K562 (cell line): Measurements from ENCODE around the gene DLGAP1. TPM values are rescaled to one million over a fixed set of nuclear protein-coding genes. Genes with fewer than 3 reads are reported as not detected.

Source experiments
- ATAC-seq: fragments of 200-7000 bp; cut with Tn5 transposase; 3 replicates; pipeline ENCODE4 v1.9.1; 2020; ENCODE audit warnings: moderate library complexity
- BruUV-seq: library from RNA; stranded (reverse); fragments of 400-500 nt; replicated peaks from 2 replicates; lab custom pipeline; 2021; lab: Mats Ljungman, UMichigan
- CTCF ChIA-PET: fragments of 300-600 bp; formaldehyde crosslinking; extraction: SDS; loops from one replicate; lab custom pipeline; 2021; ENCODE audit warnings: low intra/inter-chr PET ratio; lab: Yijun Ruan, JAX
- POLR2A ChIA-PET: fragments of 300-600, 350-650 bp; sonication (Branson Sonifier 250); formaldehyde crosslinking; extraction: SDS; loops from one replicate; lab custom pipeline; 2021; ENCODE audit warnings: antibody characterized with exemption, inconsistent platforms; lab: Yijun Ruan, JAX
- DNase-seq, 4 experiments: peaks; one replicate each; pipeline versions ENCODE4 v3.0.0 to v3.0.0-alpha.2; 2011 to 2018; ENCODE audit warnings: low spot score in 3 of 4, mixed read lengths in 3 of 4; ENCODE audit errors: extremely low read depth in 1 of 4
- FAIRE-seq: peaks from 2 replicates; lab custom pipeline; 2011; peaks lifted over from hg19 to GRCh38; lab: Jason Lieb, UNC
- H2AFZ ChIP-seq: 2 replicates; pipeline ENCODE4 v1.6.0; 2011; ENCODE audit warnings: low read depth, low read length, control low read depth, inconsistent platforms
- H3K27ac ChIP-seq: fragments of 200-600 bp; 3 replicates; pipeline ENCODE4 v1.8.0; 2011; ENCODE audit warnings: low read depth, mild to moderate bottlenecking, control low read depth, inconsistent platforms, low read length, moderate library complexity, mixed read lengths; ENCODE audit errors: extremely low read depth
- H3K27me3 ChIP-seq, 2 experiments: fragments of 300-600 bp in 1 of 2; 2 replicates in 1 of 2; 3 replicates in 1 of 2; pipeline versions ENCODE4 v1.6.0 to v1.8.0; 2011; ENCODE audit warnings: inconsistent platforms in 2 of 2, low read length in 2 of 2, mild to moderate bottlenecking in 1 of 2, mixed read lengths in 1 of 2, moderate library complexity in 1 of 2; ENCODE audit not compliant: control insufficient read depth in 2 of 2, insufficient read depth in 2 of 2
- H3K36me3 ChIP-seq: fragments of 300-600 bp; 3 replicates; pipeline ENCODE4 v1.8.0; 2011; ENCODE audit warnings: mild to moderate bottlenecking, low read length, inconsistent platforms; ENCODE audit not compliant: control insufficient read depth, insufficient read depth
- H3K4me1 ChIP-seq, 2 experiments: fragments of 200-600 bp in 1 of 2; replicated peaks in 1 of 2; 2 replicates in 1 of 2; 3 replicates in 1 of 2; pipeline versions ENCODE4 v1.5.1 to v1.8.0; 2011; ENCODE audit warnings: inconsistent platforms in 2 of 2, low read length in 2 of 2, mild to moderate bottlenecking in 1 of 2, mixed read lengths in 1 of 2, moderate library complexity in 1 of 2; ENCODE audit not compliant: control insufficient read depth in 2 of 2, insufficient read depth in 2 of 2
- H3K4me2 ChIP-seq: 2 replicates; pipeline ENCODE4 v1.6.1; 2011; ENCODE audit warnings: low read length, control low read depth, inconsistent platforms, mixed read lengths; ENCODE audit not compliant: insufficient read depth
- H3K4me3 ChIP-seq: fragments of 200-600 bp; sonication (generic), shearing (Covaris generic); 2 replicates; pipeline ENCODE4 v1.5.1; 2016; ENCODE audit warnings: control low read depth, inconsistent platforms
- H3K79me2 ChIP-seq: fragments of 200-600 bp; 3 replicates; pipeline ENCODE4 v1.8.0; 2011; ENCODE audit warnings: low read length, inconsistent platforms; ENCODE audit not compliant: control insufficient read depth, insufficient read depth
- H3K9ac ChIP-seq, 2 experiments: 2 replicates each; pipeline versions ENCODE4 v1.6.0 to v1.6.1; 2011; ENCODE audit warnings: low read depth in 2 of 2, low read length in 2 of 2, control low read depth in 1 of 2, inconsistent platforms in 1 of 2, mild to moderate bottlenecking in 1 of 2, mixed read lengths in 1 of 2; ENCODE audit not compliant: insufficient read depth in 1 of 2
- H3K9me1 ChIP-seq: one replicate; pipeline ENCODE4 v1.6.0; 2011; ENCODE audit warnings: inconsistent platforms, mild to moderate bottlenecking, low read length, moderate library complexity; ENCODE audit not compliant: control insufficient read depth, insufficient read depth
- H3K9me3 ChIP-seq: replicated peaks from 2 replicates; pipeline ENCODE4 v1.5.1; 2011; ENCODE audit warnings: low read depth, low read length, inconsistent platforms; ENCODE audit not compliant: control insufficient read depth, insufficient read depth
- H4K20me1 ChIP-seq: replicated peaks from 2 replicates; pipeline ENCODE4 v1.6.1; 2011; ENCODE audit warnings: low read length, inconsistent platforms, mixed read lengths; ENCODE audit not compliant: control insufficient read depth, insufficient read depth
- CEBPB ChIP-seq: fragments of 450-650 bp; IDR thresholded peaks from 2 replicates; pipeline ENCODE4 v1.6.1; 2016; ENCODE audit warnings: missing genetic modification characterization, missing compliant biosample characterization
- CEBPG ChIP-seq, 3 experiments: fragments of 200-800 bp in 1 of 3; sonication (Bioruptor generic) in 1 of 3; sonication (generic) in 1 of 3; formaldehyde crosslinking in 1 of 3; IDR thresholded peaks in 2 of 3; conservative IDR thresholded peaks in 1 of 3; 2 replicates each; pipeline versions ENCODE4 v1.6.1 to v1.8.0; 2016 to 2022; ENCODE audit warnings: missing compliant biosample characterization in 2 of 3, missing genetic modification characterization in 2 of 3, mild to moderate bottlenecking in 1 of 3, missing genetic modification reagents in 1 of 3
- CREBBP ChIP-seq: IDR thresholded peaks from one replicate; pipeline ENCODE4 v1.6.1; 2012; ENCODE audit warnings: low read depth, mild to moderate bottlenecking, control low read depth, inconsistent platforms, low read length
- CSDE1 ChIP-seq, 2 experiments: fragments of 450-650 bp; IDR thresholded peaks; 2 replicates each; pipeline ENCODE4 v1.6.1; 2016; ENCODE audit warnings: mild to moderate bottlenecking in 1 of 2
- POLR2A ChIP-seq: fragments of 450-650 bp; conservative IDR thresholded peaks from 2 replicates; pipeline ENCODE4 v1.6.1; 2016
- ZNF121 ChIP-seq: sonication (generic); formaldehyde crosslinking; conservative IDR thresholded peaks from 2 replicates; pipeline ENCODE4 v1.8.0; 2022; ENCODE audit warnings: missing genetic modification reagents
- ZNF316 ChIP-seq: fragments of 450-650 bp; IDR thresholded peaks from 2 replicates; pipeline ENCODE4 v1.6.1; 2016
- ZNF699 ChIP-seq: fragments of 250-450 bp; sonication (Bioruptor Pico); IDR thresholded peaks from 2 replicates; pipeline ENCODE4 v1.8.0; 2021; ENCODE audit warnings: mild to moderate bottlenecking, moderate library complexity; ENCODE audit not compliant: insufficient replicate concordance
- WGBS: fragments of 100-300 bp; shearing (Covaris generic); methylation state at CpG from one replicate; pipeline ENCODE4 v1.1.6; 2016; ENCODE audit warnings: low coverage, mixed read lengths; ENCODE audit not compliant: insufficient coverage; ENCODE audit errors: missing lambda C conversion rate; 5-methylcytosine and 5-hydroxymethylcytosine counted together
- in situ Hi-C: fragments of 300-500 bp; cut with MboI; formaldehyde crosslinking; loops from 4 replicates; pipeline ENCODE4 v1.15.0; 2018; ENCODE audit warnings: inconsistent platforms, mixed read lengths
- intact Hi-C: fragments of 100-400 bp; cut with micrococcal nuclease; formaldehyde crosslinking; loops from 2 replicates; pipeline ENCODE4 v1.14.2; 2022
- polyA plus RNA-seq, 8 experiments: library from polyadenylated mRNA; depleted of rRNA in 4 of 8; stranded (reverse) in 5 of 8; unstranded in 3 of 8; fragments of >200 nt; fragmentation: Nextera tagmentation in 2 of 8; fragmentation: Illumina TruSeq in 1 of 8; extraction: Ambion mirVana in 2 of 8; extraction: Trizol in 1 of 8; gene quantifications; 2 replicates each; pipeline versions ENCODE4 v1.2.1 to v1.2.3, GENCODE V29; 2011 to 2014; ENCODE audit warnings: inconsistent platforms in 1 of 8, missing spikeins in 1 of 8
- total RNA-seq, 7 experiments: library from RNA; depleted of rRNA in 6 of 7; stranded (reverse); fragments of >200 nt in 6 of 7; fragmentation: Illumina TruSeq in 2 of 7; extraction: Trizol in 2 of 7; gene quantifications; 2 replicates each; pipeline versions ENCODE4 v1.2.1 to v1.2.3, GENCODE V29; 2011 to 2021; ENCODE audit warnings: low replicate concordance in 1 of 7
- TF ChIP-seq, protein P1 (sequence below): fragments of 450-650 bp; formaldehyde crosslinking; IDR thresholded peaks from 2 replicates; pipeline ENCODE4 v1.4.0; 2022; ENCODE audit warnings: mild to moderate bottlenecking, moderate library complexity

DLGAP1 gene
- total and polyA plus RNA-seq, 9 of the 15 experiments (the other 6 are each of a cell fraction or from before 2014, with no cell fraction given): 0.04 to 0.22 (median 0.08) TPM

DNA sequence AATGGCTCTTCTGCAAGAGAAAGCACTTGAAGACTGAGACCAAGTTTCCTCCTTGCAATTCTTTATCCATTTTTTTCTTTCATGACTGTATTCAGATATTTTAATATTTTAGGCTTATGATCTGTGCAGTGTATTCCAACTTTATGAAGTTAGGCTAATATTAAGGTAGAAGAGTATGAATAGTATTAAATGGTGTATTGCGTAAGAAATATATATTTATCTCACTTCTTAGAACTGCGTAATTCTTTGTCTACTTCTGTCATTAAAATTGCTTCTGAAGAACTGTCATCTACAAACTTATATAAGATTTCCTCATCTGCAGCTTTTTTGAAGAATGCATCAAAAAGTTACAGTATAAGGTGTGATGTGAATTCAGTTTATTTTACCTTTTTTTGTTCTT, 183.2 kb downstream of the DLGAP1 start:
- BruUV-seq: no TSS peak
- H2AFZ ChIP-seq: no peak overlapping the region
- ATAC-seq (no peak), DNase-seq (no peak), FAIRE-seq (no peak)
- no peak overlapping the region for H3K4me2 ChIP-seq
- no peaks in the 10 kb centered on the region for H3K9me1 ChIP-seq
- WGBS: 0% methylated on average over 2 of the region's 2 CpGs
- no peak overlapping the region for H3K9ac ChIP-seq
- no peaks in the 10 kb centered on the region for H3K79me2 ChIP-seq
- H3K4me3 ChIP-seq: no peak overlapping the region
- no peaks in the 10 kb centered on the region for H3K9me3 ChIP-seq
- POLR2A ChIA-PET: no interaction called here
- no peaks in the 10 kb centered on the region for H3K27me3 ChIP-seq
- H3K27ac ChIP-seq: no peak overlapping the region
- CTCF ChIA-PET: no interaction called here
- H4K20me1 ChIP-seq: no peaks in the 10 kb centered on the region
- in situ Hi-C loops (no loop called here), intact Hi-C loops (no loop called here)
- H3K36me3 ChIP-seq: no peaks in the 10 kb centered on the region
- H3K4me1 ChIP-seq: no peaks in the 10 kb centered on the region
- no peak for TF ChIP-seq CEBPG (CRISPR knock-in tag; IDR thresholded peaks at IDR 0.05)
- TF ChIP-seq CEBPG (tag; conservative IDR thresholded peaks at IDR 0.05 in 1 of 2, IDR thresholded peaks at IDR 0.05 in 1 of 2): peak in 1 of 2 experiments; percentile 77; a peak in 2 of 4 replicates
- no peak for TF ChIP-seq CSDE1 (IDR thresholded peaks at IDR 0.05)
- no peak for TF ChIP-seq ZNF316
- no peak for TF ChIP-seq ZNF121 (CRISPR knock-in tag)
- TF ChIP-seq, protein P1, sequence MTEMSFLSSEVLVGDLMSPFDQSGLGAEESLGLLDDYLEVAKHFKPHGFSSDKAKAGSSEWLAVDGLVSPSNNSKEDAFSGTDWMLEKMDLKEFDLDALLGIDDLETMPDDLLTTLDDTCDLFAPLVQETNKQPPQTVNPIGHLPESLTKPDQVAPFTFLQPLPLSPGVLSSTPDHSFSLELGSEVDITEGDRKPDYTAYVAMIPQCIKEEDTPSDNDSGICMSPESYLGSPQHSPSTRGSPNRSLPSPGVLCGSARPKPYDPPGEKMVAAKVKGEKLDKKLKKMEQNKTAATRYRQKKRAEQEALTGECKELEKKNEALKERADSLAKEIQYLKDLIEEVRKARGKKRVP (CRISPR knock-in tag): no peak
- no peak for TF ChIP-seq POLR2A
- no peak for TF ChIP-seq CREBBP
- no peak for TF ChIP-seq ZNF699 (CRISPR knock-in tag)
- TF ChIP-seq CEBPB (tag): peak; percentile 44
